Raji (cell line): ENCODE results near the gene CELF5.

ENCODE experiments used
- POLR2A ChIP-seq: IDR thresholded peaks from 2 replicates; pipeline ENCODE4 v1.6.1; 2011; ENCODE audit warnings: low read depth, low read length, control low read depth; ENCODE audit not compliant: insufficient read depth

CELF5 gene

DNA sequence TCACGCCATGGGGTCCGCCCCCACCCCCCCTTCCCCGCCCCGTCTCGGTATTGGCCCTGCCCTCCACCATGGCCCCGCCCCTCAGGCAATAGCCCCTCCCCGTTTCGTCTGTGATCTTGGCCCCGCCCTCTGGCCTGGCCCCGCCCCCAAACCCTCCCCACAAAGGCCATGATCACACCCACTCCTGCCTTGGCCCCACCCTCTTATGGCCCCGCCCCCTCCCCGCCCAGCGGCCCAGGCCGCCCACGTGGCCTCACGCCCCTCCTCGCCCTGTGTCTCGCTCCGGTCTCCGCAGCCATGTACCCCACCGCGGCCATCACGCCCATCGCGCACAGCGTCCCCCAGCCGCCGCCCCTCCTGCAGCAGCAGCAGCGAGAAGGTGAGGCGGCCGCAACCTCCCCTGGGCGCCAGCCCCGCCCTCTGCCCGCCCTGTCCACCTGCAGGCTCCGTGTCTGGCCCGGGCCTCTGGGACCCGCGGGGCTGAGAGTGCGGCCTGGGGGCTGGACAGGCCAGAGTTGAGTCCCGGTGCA is 61.3 kb downstream of the CELF5 start:
- no peak for TF ChIP-seq POLR2A

- no peak for TF ChIP-seq POLR2A
Measured at GRCh38 chr19:3287814-3288213, 63.4 kb downstream of the CELF5 start.

DNA sequence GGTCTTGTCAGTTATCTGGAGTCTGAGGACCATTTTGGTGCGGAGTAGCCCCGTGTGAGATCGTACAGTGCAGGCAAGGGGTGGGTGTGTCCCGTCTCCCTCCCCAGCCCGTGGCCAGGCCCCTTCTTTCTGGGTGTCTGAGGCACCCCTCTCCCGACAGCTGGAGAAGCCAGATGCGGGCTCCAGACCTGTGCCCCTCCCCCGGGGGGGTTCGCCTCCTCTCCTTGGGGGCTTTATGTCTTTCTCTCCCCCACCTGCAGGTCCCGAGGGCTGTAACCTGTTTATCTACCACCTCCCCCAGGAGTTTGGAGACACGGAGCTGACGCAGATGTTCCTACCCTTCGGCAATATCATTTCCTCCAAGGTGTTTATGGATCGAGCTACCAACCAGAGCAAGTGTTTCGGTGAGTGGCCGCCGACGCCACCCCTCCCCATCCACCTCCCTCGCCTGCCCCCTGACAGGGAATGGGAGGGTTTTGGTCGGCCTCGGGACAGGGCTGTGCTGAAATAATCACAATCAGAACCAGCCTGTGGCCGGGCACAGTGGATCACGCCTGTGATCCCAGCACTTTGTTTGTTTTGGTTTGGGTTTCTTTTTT is 65.6 kb downstream of the CELF5 start:
- no peak for TF ChIP-seq POLR2A

- no peak for TF ChIP-seq POLR2A
Measured at GRCh38 chr19:3291644-3292043, 67.2 kb downstream of the CELF5 start.

DNA sequence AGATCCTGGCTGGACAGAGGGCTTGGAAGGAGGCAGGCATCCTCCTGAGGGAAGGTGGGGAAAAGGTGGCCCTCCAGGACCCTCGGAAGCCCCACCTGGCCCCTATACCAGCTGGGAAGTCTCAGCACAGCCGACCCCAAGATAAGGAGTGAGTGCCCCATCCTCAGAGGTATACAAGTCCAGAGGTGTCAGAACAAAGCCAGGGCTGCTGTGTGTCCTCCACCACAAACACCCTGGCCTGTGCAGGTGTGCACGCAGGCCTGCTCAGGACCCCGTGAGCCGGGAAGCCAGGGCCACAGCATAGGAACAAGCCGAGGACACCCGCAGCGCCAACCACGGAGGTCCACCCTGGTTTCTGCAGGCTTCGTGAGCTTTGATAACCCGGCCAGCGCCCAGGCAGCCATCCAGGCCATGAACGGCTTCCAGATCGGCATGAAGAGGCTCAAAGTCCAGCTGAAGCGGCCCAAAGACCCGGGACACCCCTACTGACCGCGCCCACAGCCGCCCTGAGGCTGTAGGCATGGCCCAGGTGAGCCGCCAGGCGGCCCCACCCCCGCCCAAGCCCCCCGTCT is 68.6 kb downstream of the CELF5 start:
- TF ChIP-seq POLR2A: no peak

DNA sequence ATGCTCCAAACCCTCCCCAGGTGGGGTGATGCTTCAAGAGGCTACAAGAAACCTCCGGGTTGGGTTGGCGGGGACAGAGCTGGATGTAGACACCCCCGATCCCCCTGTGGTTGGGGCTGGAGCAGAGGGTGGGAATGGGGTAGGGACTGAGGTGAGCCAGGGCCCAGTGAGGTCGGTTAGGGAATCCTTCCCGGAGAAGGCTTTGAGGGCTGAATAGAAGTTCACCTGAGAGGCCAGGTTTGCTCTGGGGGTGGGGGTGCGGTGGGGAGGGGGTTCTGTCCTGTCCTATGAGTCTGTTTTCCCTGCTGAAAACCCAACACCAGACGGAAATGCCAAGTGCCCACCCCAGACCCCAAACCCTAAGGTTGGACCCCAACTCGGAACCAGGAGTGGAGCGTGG is 69.1 kb downstream of the CELF5 start:
- TF ChIP-seq POLR2A: no peak

GRCh38 chr19:3294080-3294850 is 69.8 kb downstream of the CELF5 start:
- TF ChIP-seq POLR2A: no peak

DNA sequence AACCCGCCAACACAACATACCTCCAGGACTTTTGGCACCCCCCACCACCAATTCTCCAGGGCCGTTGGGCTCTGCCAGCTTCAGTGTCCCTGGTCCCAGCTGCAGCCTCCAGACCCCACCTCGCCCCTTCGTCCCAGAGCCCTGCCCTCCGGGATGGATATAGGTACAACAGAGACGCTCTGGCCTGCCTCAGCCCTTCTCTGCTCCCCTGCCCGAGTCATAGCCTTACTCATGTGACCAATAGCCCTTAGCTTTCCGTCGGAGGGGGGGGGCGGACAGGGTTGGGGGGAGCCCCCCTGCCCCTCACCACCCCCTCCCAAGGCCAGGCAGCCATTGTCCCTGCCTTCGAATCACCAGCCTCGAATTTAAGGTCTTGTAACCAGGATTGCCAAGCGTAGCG is 71.1 kb downstream of the CELF5 start:
- no peak for TF ChIP-seq POLR2A

DNA sequence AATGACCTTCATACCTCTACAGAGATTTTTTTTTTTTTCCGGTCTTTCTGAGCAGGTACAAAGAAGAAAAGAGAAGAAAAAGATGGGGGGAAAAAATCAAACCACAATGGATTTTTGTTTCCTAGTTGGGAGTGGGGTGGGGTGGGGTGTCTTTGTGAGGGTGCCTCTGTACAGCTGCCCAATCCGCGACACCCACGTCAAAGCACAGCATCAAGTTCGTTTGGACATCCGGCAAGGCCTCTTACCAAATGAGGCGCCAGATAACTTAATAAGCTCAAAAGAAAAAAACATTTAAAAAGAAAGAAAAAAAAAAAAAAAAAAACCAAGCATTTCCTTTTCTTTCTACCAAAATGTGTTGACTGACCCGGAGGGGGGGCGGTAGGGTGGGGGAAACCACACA is 71.6 kb downstream of the CELF5 start:
- no peak for TF ChIP-seq POLR2A

DNA sequence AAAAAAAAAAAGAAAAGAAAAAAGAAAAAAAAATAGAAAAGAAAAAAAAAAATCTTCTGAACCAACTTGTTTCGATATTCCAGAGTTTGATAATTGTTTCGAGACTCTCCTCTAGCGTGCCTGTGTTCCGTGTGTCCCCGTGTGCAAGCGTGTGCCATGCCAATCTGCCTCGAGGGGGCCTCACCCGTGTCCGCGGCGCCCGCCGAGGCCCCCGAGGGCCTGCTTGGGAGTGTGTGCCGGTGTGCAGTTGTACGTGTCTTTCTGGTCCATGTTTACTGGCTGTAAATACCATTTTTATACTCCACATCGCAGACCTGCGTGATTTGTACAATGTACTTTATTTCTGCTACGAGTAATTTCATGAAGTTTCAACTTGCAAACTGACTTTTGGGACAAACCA is 72.0 kb downstream of the CELF5 start:
- TF ChIP-seq POLR2A: no peak

- no peak for TF ChIP-seq POLR2A
Measured at GRCh38 chr19:3298853-3299449, 74.5 kb downstream of the CELF5 start.

GRCh38 chr19:3302755-3303154 is 78.3 kb downstream of the CELF5 start:
- TF ChIP-seq POLR2A: no peak

DNA sequence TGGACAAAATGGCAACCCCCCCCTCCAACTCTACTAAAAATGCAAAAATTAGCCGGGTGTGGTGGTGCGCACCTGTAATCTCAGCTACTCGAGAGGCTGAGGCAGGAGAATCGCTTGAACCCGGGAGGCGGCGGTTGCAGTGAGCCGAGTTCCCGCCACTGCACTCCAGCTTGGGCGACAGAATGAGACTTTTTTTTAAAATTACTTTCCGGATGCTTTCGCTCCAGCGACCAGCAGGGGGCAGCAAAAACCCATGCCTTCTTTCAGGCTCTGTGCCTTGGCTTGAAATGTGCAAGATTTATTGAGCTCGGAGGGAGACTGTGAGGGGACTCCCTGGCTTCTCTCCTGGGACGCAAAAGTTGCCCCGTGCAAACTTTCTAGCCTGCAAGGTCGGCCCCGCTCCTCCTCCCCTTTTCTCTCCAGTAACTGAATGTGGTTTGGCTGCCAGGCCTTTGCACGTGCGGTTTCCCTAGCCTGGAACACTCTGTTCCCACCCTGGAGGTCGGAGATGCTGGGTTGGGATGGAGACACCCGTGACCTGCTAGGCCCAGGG is 80.5 kb downstream of the CELF5 start:
- TF ChIP-seq POLR2A: no peak

- no peak for TF ChIP-seq POLR2A
Measured at GRCh38 chr19:3309724-3310123, 85.3 kb downstream of the CELF5 start.

DNA sequence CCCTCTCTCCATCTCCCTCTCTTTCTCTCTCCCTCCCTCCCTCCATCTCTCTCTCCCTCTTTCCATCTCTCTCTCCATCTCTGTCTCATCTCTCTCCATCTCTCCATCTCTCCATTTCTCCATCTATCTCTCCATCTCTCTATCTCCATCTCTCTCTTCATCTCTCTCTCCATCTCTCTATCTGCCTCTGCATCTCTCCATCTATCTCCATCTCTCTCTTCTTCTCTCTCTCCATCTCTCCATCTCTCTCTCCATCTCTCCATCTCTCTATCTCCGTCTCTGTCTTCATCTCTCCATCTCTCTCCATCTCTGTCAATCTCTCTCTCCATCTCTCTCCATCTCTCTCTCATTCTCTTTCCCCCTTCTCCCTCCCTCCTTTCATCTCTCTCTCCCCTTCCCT is 85.8 kb downstream of the CELF5 start:
- TF ChIP-seq POLR2A: no peak
